ENCODE measurements around the gene UBE2G2. TPM values are rescaled to one million over a fixed set of nuclear protein-coding genes. Genes with fewer than 3 reads are reported as not detected.
"Not testable (repeated sequence)": the region's sequence is repeated elsewhere in the genome, so short reads cannot be mapped to it uniquely, and the experiment has no call there.

Gene UBE2G2
- total RNA-seq, 1 experiment from 2014 or later: 121 TPM

DNA sequence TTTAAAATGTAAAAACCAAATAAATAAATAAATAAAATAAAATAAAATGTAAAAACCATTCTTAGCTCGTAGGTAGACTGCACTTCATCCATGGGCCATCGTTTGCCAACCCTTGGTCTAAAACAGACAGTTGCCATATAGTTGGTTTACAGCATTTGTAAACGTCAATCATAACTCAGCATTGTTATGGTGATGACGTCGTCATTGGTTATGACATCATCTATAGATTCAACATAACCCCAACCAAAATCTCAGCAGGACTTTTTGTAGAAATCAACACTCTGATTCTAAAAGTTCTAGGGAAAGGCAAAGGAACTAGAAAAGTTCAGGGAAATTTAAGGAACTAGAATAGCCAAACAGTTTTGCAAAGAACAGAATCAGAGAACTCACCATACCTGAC lies 32.0 kb upstream of the UBE2G2 start:
- Mint-ChIP-seq H3K27ac (no peak overlapping the region), H3K4me3 (no peak overlapping the region), H3K36me3 (ENCODE audit: insufficient read depth in 1 of 3, low read depth in 3 of 3) (peaks cover 0 to 1% (median under 1%) of the 10 kb centered on the region in 3 experiments; a peak in 4 of 7 replicates), H3K27me3 (ENCODE audit: low read depth) (peaks cover 14% of the 10 kb centered on the region), H3K9me3 (peaks cover 8 to 12% of the 10 kb centered on the region in 2 experiments), H3K4me1 (peaks cover 3 to 9% of the 10 kb centered on the region in 2 experiments; a peak in 2 of 4 replicates)
- Histone ChIP-seq H3K23ac (ENCODE audit: insufficient read length, low read depth, low read length) (no peak overlapping the region), H3K23me2 (ENCODE audit: insufficient read length, low read depth, low read length, poor library complexity, severe bottlenecking) (no peaks in the 10 kb centered on the region), H2BK20ac (ENCODE audit: low read depth, low read length, poor library complexity, severe bottlenecking) (no peak overlapping the region), H2AFZ (ENCODE audit: low read length) (no peak overlapping the region), H3K9me3 (ENCODE audit: control insufficient read depth, low read depth, low read length) (peaks cover 4% of the 10 kb centered on the region), H2BK12ac (ENCODE audit: insufficient read length, low read depth, low read length) (no peak overlapping the region), H3K27ac (ENCODE audit: insufficient read length, low read depth, low read length) (no peak overlapping the region), H3K4me1 (ENCODE audit: insufficient read depth, low read length) (no peaks in the 10 kb centered on the region), H4K5ac (ENCODE audit: insufficient read length, low read depth, low read length) (no peak overlapping the region), H2BK5ac (ENCODE audit: insufficient read length, low read length) (no peak overlapping the region), H4K20me1 (ENCODE audit: control insufficient read depth, insufficient read depth, insufficient read length) (no peaks in the 10 kb centered on the region), H3T11ph (ENCODE audit: low read length) (no peak overlapping the region), H3K14ac (ENCODE audit: insufficient read depth, low read length) (no peak overlapping the region), H2BK15ac (ENCODE audit: low read depth, low read length) (no peak overlapping the region), H4K8ac (replicated peaks; ENCODE audit: insufficient read length, low read depth, low read length) (no peak overlapping the region), H3K27me3 (ENCODE audit: insufficient read depth, low read length) (no peaks in the 10 kb centered on the region), H2BK120ac (ENCODE audit: low read depth, low read length, poor library complexity, severe bottlenecking) (no peak overlapping the region), H3K4ac (ENCODE audit: low read depth, low read length) (no peak overlapping the region), H3K9ac (ENCODE audit: extremely low read depth, insufficient read length, low read length) (no peak overlapping the region), H2AK5ac (ENCODE audit: insufficient read length, low read length) (no peak overlapping the region), H3K56ac (ENCODE audit: insufficient read length, low read depth, low read length) (no peak overlapping the region), H3K79me1 (ENCODE audit: insufficient read depth, low read depth, low read length, poor library complexity, severe bottlenecking) (no peaks in the 10 kb centered on the region), H3K79me2 (ENCODE audit: insufficient read depth, low read length) (no peaks in the 10 kb centered on the region), H4K91ac (ENCODE audit: insufficient read length, low read depth, low read length) (no peak overlapping the region), H3K4me2 (ENCODE audit: insufficient read depth, insufficient read length, low read length) (no peak overlapping the region), H3K18ac (ENCODE audit: insufficient read length, low read depth, low read length) (no peak overlapping the region)
- no CpG with 5 or more reads among the region's 5 CpGs for WGBS (ENCODE audit: extremely low coverage, insufficient read length, low lambda C conversion rate)
- TF ChIP-seq CTCF (conservative IDR thresholded peaks at IDR 0.05): no peak
- no peak for DNase-seq

- not testable (repeated sequence) for H4K91ac ChIP-seq (ENCODE audit: insufficient read length, low read depth, low read length); H3K27me3 ChIP-seq (ENCODE audit: insufficient read depth, low read length); H2BK5ac ChIP-seq (ENCODE audit: insufficient read length, low read length); H4K5ac ChIP-seq (ENCODE audit: insufficient read length, low read depth, low read length); H2BK15ac ChIP-seq (ENCODE audit: low read depth, low read length); H4K20me1 ChIP-seq (ENCODE audit: control insufficient read depth, insufficient read depth, insufficient read length); H3K27ac Mint-ChIP-seq; H3K4ac ChIP-seq (ENCODE audit: low read depth, low read length); H2BK120ac ChIP-seq (ENCODE audit: low read depth, low read length, poor library complexity, severe bottlenecking); H2AFZ ChIP-seq (ENCODE audit: low read length); H3K4me2 ChIP-seq (ENCODE audit: insufficient read depth, insufficient read length, low read length); H2AK5ac ChIP-seq (ENCODE audit: insufficient read length, low read length); H3K23me2 ChIP-seq (ENCODE audit: insufficient read length, low read depth, low read length, poor library complexity, severe bottlenecking); H3K4me1 ChIP-seq (ENCODE audit: insufficient read depth, low read length); DNase-seq; H3T11ph ChIP-seq (ENCODE audit: low read length); H2BK12ac ChIP-seq (ENCODE audit: insufficient read length, low read depth, low read length); H3K14ac ChIP-seq (ENCODE audit: insufficient read depth, low read length); H4K8ac ChIP-seq (replicated peaks; ENCODE audit: insufficient read length, low read depth, low read length); H2BK20ac ChIP-seq (ENCODE audit: low read depth, low read length, poor library complexity, severe bottlenecking); H3K23ac ChIP-seq (ENCODE audit: insufficient read length, low read depth, low read length); H3K9ac ChIP-seq (ENCODE audit: extremely low read depth, insufficient read length, low read length); H3K36me3 Mint-ChIP-seq (ENCODE audit: insufficient read depth in 1 of 3, low read depth in 3 of 3); H3K56ac ChIP-seq (ENCODE audit: insufficient read length, low read depth, low read length); H3K4me3 Mint-ChIP-seq; H3K4me1 Mint-ChIP-seq; H3K27ac ChIP-seq (ENCODE audit: insufficient read length, low read depth, low read length); H3K79me2 ChIP-seq (ENCODE audit: insufficient read depth, low read length); H3K18ac ChIP-seq (ENCODE audit: insufficient read length, low read depth, low read length); H3K79me1 ChIP-seq (ENCODE audit: insufficient read depth, low read depth, low read length, poor library complexity, severe bottlenecking)
- Mint-ChIP-seq H3K27me3 (ENCODE audit: low read depth) (peaks cover 22% of the 10 kb centered on the region), H3K9me3 (peaks cover 18 to 22% of the 10 kb centered on the region in 2 experiments)
- H3K9me3 ChIP-seq (ENCODE audit: control insufficient read depth, low read depth, low read length): peaks cover 13% of the 10 kb centered on the region
- no CpG with 5 or more reads among the region's 23 CpGs for WGBS (ENCODE audit: extremely low coverage, insufficient read length, low lambda C conversion rate)
Observed at GRCh38 chr21:44832516-44833255, 31.1 kb upstream of the UBE2G2 start.

Data from H9 (cell line).